HG02763 (cell line): ENCODE results near the gene ZMIZ2.
"Not testable (repeated sequence)": the region's sequence is repeated elsewhere in the genome, so short reads cannot be mapped to it uniquely, and the experiment has no call there.

Experiments used
- ATAC-seq: cut with Tn5 transposase; IDR thresholded peaks from one replicate; pipeline ENCODE4 v1.9.1; 2021; ENCODE audit warnings: mild to moderate bottlenecking, moderate library complexity; ENCODE audit not compliant: unreplicated experiment

The ZMIZ2 gene, protein sequence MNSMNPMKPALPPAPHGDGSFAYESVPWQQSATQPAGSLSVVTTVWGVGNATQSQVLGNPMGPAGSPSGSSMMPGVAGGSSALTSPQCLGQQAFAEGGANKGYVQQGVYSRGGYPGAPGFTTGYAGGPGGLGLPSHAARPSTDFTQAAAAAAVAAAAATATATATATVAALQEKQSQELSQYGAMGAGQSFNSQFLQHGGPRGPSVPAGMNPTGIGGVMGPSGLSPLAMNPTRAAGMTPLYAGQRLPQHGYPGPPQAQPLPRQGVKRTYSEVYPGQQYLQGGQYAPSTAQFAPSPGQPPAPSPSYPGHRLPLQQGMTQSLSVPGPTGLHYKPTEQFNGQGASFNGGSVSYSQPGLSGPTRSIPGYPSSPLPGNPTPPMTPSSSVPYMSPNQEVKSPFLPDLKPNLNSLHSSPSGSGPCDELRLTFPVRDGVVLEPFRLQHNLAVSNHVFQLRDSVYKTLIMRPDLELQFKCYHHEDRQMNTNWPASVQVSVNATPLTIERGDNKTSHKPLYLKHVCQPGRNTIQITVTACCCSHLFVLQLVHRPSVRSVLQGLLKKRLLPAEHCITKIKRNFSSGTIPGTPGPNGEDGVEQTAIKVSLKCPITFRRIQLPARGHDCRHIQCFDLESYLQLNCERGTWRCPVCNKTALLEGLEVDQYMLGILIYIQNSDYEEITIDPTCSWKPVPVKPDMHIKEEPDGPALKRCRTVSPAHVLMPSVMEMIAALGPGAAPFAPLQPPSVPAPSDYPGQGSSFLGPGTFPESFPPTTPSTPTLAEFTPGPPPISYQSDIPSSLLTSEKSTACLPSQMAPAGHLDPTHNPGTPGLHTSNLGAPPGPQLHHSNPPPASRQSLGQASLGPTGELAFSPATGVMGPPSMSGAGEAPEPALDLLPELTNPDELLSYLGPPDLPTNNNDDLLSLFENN

DNA sequence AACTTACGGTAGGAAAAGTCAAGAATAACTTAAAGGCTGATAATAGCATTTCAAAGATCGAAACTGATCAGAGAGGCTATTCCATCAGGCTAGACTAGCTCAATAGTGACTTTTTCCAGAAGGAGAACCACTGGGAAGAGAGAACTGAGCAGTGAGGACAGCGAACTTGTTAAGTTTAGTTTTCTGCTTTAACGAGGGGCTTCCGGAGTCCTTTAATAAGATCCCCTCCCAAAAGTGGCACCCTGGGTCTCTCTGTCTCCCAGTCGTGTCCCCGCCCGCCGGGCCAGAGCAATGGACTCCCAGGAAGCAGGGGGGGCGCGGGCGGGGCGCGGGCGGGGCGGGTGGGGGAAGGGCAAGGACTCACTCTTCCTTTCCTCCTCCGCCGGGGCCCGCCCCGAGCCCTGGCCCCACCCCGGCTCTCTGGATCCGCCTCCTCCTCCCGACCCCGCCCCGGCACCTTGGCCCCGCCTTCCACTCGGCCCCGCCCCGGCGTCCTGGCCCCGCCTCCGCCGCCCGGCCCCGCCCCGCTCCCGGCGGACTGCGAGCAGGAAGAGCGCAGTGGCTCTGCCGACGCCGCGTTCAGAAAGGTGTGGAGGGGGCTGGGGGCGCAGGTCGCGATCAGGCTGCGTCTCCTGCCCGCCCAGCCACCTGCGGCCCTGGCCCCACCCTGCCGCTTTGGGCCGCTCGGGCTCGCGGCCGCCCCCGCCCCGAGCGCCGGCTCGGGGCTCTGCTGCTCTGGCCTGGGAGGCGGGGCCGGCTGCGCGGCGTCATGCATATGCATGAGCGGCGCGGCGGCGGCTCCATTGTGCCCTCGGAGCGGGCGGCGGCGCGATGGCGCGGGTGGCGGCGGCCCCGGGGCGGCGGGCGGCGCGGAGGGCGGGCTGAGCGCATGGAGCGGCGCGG, at the start of gene ZMIZ2:
Gene ZMIZ2 (plus strand): TSS at position 803 of the 903 bp plus-strand sequence. CDS start 7,403 bp downstream, outside the sequence.
- ATAC-seq: peak; percentile 64

GRCh38 chr7:44699598-44699997, 49.0 kb upstream of the ZMIZ2 start:
- not testable (repeated sequence) for ATAC-seq

DNA sequence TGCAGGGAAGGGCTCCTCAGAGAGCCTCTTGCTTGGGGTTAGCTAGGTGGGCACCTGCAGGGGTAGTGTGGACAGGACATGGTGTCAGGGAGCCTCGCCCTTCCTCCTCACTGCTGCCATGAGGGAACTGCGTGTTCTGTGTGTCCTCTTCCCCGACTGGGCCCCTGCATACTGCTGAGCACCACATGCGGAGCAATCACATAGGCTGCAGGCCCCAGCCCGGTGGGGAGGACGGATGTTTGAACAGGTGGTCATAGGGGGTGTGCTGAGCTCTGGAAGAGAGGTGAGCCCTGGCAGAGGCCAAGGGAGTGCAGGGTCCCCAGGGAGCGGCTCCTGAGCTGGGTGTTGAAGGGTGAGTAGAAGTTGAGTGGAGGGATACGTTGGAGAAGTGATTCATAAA, 48.3 kb upstream of the ZMIZ2 start:
- no peak for ATAC-seq

GRCh38 chr7:44703391-44703790, 45.3 kb upstream of the ZMIZ2 start:
- not testable (repeated sequence) for ATAC-seq

GRCh38 chr7:44703921-44704320, 44.7 kb upstream of the ZMIZ2 start:
- no peak for ATAC-seq

DNA sequence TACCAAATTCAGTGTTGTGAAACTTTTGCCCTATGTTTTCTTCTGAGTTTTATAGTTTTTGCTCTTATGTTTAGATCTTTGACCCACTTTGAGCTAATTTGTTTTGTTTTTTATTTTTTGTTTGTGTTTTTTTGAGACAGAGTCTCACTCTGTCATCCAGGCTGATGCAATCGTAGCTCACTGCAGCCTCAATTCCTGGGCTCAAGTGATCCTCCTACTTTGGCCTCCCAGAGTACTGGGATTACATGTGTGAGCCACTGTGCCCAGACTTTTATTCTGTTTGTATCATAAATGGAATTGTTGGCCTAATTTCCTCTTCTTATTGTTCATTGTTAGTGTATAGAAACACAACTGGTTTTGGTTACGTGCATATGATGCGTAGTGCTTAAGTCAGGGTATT, 43.2 kb upstream of the ZMIZ2 start:
- ATAC-seq: no peak

- ATAC-seq: no peak
These were observed 41.7 kb upstream of the ZMIZ2 start for GRCh38 chr7:44706788-44707557.

DNA sequence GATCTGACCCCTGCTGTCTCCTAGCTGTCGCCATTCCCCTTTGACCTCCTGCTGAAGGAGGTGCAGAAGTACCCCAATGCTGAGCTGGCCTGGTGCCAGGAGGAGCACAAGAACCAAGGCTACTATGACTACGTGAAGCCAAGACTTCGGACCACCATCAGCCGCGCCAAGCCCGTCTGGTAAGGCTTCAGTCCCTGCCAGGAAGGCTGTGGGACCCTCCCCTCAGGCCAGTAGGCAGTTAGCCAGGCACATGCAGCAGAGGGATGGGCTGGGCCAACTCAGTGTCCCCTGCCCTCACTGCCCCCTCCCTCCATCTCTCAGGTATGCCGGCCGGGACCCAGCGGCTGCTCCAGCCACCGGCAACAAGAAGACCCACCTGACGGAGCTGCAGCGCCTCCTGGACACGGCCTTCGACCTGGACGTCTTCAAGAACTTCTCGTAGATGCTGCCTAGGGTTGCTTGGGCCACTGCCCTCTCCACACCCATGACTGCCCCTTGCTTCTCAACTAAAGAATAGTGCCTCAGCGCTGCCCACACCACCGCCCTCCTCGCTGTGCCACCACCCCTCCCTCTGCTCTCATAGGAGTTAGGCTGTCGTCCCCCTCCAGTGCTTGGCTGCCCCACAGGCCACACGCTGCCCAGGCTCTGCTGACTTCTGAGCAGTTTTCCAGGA, 41.0 kb upstream of the ZMIZ2 start:
- ATAC-seq: no peak

DNA sequence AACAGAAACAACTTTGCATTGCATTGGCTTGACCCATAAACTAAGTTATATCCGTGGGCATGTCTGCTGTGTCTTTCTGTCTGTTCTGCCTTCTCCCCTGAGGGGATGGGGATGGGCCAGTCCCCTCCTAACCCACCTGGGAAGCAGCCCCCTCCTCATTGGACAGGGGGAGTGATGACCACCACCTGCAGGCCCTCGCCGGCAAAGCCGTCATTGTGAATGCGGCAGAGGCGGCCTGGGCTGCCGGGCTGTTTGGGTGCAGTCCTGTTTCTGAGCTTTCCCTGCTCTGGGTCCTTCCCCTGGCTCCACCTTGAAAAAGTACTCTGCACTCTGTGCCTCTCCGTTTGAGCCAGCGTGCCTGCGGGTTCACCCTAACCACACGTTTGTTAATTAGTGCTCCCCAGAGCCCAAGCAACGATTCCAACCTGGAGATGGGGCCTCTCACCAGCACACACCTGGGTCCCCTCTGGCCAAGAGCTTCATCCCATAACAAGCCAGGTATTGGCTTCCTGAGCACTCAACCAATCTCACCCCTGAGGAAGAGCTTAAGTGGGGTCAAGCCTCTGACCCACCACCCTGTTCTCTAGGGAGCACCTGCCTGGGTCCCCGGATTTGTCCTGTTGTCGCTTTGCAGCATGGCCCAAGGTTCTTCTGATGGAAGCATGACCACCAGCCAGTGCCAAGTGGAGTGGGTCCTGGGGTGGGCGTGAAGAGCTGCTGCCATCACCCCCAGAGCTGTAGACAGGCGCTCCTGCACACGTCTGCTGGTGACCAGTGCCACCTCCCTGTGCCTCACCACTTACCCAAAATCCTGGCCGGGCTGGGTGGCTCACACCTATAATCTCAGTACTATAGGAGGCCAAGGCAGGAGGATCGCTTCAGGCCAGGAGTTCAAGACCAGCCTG, 39.4 kb upstream of the ZMIZ2 start:
- ATAC-seq: no peak

GRCh38 chr7:44709945-44710596, 38.6 kb upstream of the ZMIZ2 start:
- no peak for ATAC-seq

DNA sequence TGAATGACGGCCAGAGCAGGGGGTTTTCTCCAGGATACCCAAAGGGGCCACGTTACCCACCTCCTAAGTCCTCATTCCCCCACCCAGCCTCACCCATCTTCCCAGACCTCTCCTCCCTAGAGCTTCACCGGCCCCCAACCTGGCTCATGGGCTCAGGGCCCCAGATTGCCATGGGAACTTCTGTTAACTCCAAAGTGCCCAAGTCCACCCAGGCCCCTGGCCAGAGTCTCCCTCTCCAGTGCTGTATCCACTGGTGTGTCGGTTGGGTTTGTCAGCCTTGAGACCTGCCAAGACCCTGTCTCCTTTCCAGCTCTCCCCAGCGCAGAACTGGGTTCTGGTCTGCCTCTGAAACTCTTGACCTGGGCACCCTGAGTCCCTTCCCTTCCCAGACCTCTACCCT, 37.1 kb upstream of the ZMIZ2 start:
- ATAC-seq: no peak

DNA sequence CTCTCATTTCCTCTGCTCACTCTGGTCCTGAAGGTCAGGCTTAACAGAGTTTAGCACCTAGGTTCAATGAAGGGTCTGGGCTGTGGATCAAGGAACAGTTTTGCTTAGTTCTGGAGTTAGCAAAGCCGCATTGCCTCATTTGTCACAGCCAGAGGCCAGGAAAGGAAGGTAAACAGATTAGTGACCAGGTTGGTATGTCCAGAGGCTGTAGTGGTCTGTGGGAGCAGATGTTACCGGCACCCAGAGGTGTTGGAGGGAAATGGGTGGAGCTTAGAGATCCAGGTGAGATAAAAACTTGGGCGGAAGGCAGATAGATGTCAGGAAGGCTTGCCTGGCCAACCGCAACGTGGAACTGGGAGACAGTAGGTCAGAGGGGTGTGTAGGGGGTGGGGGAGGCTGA, 36.6 kb upstream of the ZMIZ2 start:
- no peak for ATAC-seq

DNA sequence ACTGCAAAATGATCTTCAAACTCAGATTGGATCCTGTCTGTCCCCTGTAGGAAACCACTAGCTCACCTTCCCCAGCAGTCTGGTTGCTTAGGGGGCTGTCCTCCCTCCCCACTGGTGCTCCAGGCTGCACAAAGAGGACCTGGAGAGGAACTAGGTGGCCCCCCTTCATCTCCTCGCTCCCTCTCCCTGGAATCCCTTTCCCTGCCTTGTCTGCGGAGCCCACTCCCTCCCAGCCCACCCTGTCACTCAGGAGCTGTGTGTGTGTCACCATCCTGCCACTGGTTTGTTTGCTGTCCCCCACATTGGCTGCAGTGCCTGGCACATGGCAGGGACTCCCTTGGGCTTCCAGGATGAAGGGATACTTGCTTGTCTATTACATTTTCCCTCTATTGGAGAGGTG, 35.5 kb upstream of the ZMIZ2 start:
- no peak for ATAC-seq

DNA sequence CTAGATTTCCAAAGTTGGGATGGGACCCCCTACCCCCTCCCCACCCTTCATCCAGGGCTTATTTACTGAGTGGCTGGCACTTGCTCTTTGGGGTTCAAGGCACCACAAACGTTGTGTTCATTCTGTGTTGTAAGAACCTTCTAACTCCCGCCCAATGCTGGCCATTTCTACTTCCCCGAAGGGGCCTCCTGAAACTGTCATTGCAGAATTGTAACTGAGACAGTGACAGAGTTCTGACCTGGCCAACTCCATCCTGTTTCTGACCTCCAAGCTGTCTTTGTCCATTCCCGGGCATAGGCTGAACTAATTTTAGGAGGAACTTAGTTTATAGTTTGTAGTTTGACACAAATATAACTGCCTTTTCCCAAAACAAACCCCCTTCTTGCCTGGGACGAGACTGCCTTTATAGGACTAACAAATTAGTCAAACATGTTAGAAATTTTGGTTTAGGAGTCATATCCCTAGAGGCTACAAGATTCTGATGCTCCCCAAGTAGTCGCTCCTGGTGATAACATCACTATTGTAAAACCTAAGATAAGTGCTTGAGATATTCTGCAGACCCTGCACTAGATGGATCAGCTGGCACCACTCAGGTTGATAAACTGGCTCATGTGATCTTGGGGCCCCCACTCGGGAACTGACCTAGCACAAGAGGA, 34.8 kb upstream of the ZMIZ2 start:
- ATAC-seq: no peak

DNA sequence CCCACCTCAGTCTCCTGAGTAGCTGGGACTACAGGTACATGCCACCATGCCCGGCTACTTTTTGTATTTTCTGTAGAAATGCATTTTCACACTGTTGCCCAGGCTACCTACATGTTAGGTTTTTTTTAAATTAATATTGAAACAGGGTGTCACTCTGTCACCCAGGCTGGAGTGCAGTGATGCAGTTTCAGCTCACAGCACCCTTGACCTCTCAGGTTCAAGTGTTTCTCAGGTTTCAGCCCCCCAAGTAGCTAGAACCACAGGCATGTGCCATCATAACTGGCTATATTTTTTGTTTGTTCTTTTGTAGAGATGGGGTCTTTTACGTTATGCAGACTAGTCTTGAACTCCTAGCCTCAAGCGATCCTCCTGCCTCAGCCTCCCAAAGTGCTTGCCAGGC, 32.4 kb upstream of the ZMIZ2 start:
- ATAC-seq: no peak

GRCh38 chr7:44720301-44720700, 28.3 kb upstream of the ZMIZ2 start:
- ATAC-seq: no peak

GRCh38 chr7:44724276-44724675, 24.4 kb upstream of the ZMIZ2 start:
- no peak for ATAC-seq
